ENCODE measurements around the gene NYNRIN. TPM values are rescaled to one million over a fixed set of nuclear protein-coding genes. Genes with fewer than 3 reads are reported as not detected.

NYNRIN gene
- total RNA-seq, 4 donors from 2014 or later = 6.9 to 19.9 (median 11.5) TPM

GRCh38 chr14:24388474-24389179, 10.2 kb upstream of the NYNRIN start:
- 48 to 90% methylated on average over 2 of the region's 2 CpGs for WGBS, 2 donors (ENCODE audit: low coverage in 1 of 2)
- no peak for ATAC-seq
- no peaks in the 10 kb centered on the region for H3K9me3 ChIP-seq
- H3K27ac ChIP-seq = no peak overlapping the region
- no peak for TF ChIP-seq CTCF (IDR thresholded peaks at IDR 0.05)
- no peak for TF ChIP-seq POLR2AphosphoS5 (IDR thresholded peaks at IDR 0.05)
- no peak for TF ChIP-seq EP300 (IDR thresholded peaks at IDR 0.05)
- no peak for TF ChIP-seq POLR2A (IDR thresholded peaks at IDR 0.05)
- H3K4me3 ChIP-seq = no peak overlapping the region
- peaks cover 0 to 17% (median 0%) of the 10 kb centered on the region in 3 donors for H3K4me1 ChIP-seq
- H3K27me3 ChIP-seq = peaks cover 5% of the 10 kb centered on the region
- no peaks in the 10 kb centered on the region for H3K36me3 ChIP-seq

DNA sequence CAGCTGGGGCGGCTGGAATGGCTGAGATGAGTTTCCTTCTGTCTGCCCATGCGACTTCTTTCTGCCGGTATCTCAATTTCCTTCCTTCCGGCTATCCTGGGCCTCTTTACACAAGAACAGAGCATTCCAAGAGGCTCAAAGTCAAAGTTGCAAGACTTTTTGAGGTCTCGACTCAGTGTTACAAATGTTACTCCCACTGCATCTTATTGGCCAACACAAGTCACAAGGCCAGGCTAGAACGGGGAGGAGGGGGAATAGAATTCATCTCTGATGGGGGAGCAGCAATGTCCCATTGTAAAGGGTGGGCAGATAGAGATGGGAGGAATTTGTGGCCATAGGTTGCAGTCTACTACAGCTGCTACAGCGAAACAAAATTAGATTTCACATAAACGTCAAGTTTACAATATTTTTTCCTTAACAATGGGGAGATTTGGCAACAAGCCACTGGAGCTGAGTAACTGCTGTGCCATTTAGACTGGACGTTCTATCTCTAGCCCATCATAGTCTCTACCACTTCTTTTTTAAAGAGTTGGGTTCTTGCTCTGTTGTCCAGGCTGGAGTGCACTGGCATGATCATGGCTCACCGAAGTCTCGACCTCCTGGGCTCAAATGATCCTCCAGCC, 9.5 kb upstream of the NYNRIN start:
- WGBS, 2 donors (ENCODE audit: low coverage in 1 of 2) = 59 to 69% methylated on average over 9 to 10 of the region's 11 CpGs
- Histone ChIP-seq H3K4me3 (no peak overlapping the region), H3K4me1 (peaks cover 0 to 17% (median 0%) of the 10 kb centered on the region in 3 donors), H3K36me3 (no peaks in the 10 kb centered on the region), H3K27ac (no peak overlapping the region), H3K9me3 (no peaks in the 10 kb centered on the region), H3K27me3 (peaks cover 5% of the 10 kb centered on the region)
- ATAC-seq = no peak
- TF ChIP-seq POLR2A (IDR thresholded peaks at IDR 0.05) = no peak
- TF ChIP-seq CTCF (IDR thresholded peaks at IDR 0.05) = no peak
- TF ChIP-seq EP300 (IDR thresholded peaks at IDR 0.05) = no peak
- TF ChIP-seq POLR2AphosphoS5 (IDR thresholded peaks at IDR 0.05) = no peak

DNA sequence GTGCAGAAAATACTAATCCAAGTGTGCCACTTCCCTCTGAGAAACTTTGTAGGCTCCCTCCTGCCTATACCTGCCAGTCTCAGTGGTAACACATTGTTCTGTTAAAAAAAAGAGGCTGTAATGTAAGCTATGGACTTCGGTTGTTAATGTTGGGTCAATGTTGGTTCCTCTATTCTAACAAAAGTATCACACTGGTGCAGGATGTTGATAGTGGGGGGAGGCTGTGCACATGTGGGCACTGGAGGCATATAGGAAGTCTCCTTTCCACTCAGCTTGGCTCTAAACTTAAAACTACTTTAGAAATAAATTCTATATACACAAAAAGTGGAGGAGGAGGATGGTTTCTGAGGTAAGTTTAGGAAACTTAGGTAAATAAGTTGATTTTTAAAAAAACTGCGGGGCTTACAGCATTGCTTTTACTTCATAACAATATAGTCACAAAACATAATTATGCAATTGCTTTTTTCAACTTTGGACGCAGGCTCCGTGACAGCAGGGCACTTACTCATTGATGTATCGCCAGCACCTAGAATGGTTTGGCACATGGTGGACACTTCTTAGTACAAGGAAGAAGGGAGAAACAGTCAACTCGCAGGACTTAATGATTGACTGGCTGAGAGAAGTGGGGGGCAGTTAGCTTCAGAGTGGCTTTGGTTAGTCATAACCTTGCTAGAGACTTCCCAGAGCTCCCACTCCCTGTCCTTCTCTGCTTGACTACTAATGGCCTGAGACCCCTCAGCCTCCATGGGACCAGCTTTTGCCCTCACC, 7.9 kb upstream of the NYNRIN start:
- peaks cover 0 to 17% (median 0%) of the 10 kb centered on the region in 3 donors for H3K4me1 ChIP-seq
- H3K27ac ChIP-seq = no peak overlapping the region
- H3K9me3 ChIP-seq = no peaks in the 10 kb centered on the region
- TF ChIP-seq CTCF (IDR thresholded peaks at IDR 0.05) (no peak), POLR2A (IDR thresholded peaks at IDR 0.05) (no peak), POLR2AphosphoS5 (IDR thresholded peaks at IDR 0.05) (no peak), EP300 (IDR thresholded peaks at IDR 0.05) (no peak)
- H3K4me3 ChIP-seq = no peak overlapping the region
- no peaks in the 10 kb centered on the region for H3K36me3 ChIP-seq
- ATAC-seq = no peak
- H3K27me3 ChIP-seq = peaks cover 5% of the 10 kb centered on the region
- WGBS, 2 donors (ENCODE audit: low coverage in 1 of 2) = 77 to 89% methylated on average over 5 to 6 of the region's 6 CpGs

DNA sequence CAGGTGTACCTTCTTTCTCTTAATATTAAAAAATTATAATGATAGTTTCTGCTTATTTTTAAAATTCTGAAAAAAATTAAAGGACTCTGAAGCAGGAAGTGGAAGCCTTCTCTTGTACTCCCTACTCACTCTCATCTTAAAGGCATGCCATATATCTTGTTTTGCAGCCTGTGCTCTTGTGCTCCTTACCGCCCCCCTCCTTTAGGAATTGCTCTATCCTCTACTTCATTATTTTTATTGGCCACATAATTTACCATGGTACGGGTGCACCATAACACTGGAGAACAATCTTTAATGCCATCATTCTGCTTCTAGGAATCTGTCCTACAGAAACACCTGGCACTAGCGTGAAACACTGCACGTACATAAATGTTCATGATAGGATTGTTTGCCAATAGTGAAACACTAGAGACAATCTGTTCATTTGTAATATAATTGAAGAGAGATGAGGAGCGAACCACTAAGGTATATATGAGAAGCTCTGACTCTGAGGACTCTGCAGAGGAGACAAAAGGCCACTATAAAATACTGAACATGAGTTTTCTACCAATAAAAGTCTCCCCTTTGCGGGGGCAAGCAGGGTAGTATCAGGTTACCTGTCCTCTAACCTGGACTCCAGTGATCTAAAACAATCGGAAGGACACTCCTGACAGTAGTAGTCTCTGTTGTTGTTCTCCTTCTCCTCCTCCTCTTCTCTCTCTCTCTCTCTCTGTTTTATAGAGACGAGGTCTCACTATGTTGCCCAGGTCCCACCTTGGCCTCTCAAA, 6.3 kb upstream of the NYNRIN start:
- Histone ChIP-seq H3K4me1 (peaks cover 0 to 11% (median 0%) of the 10 kb centered on the region in 3 donors), H3K4me3 (no peak overlapping the region), H3K36me3 (no peaks in the 10 kb centered on the region), H3K27ac (no peak overlapping the region), H3K9me3 (no peaks in the 10 kb centered on the region), H3K27me3 (peaks cover 5% of the 10 kb centered on the region)
- TF ChIP-seq EP300 (IDR thresholded peaks at IDR 0.05) (no peak), POLR2A (IDR thresholded peaks at IDR 0.05) (no peak), POLR2AphosphoS5 (IDR thresholded peaks at IDR 0.05) (no peak), CTCF (IDR thresholded peaks at IDR 0.05) (no peak)
- WGBS, 2 donors (ENCODE audit: low coverage in 1 of 2) = 64 to 71% methylated on average over 7 to 8 of the region's 8 CpGs
- no peak for ATAC-seq
